ENCODE measurements around the gene TPSAB1.

TPSAB1 gene

GRCh38 chr16:1277151-1277598, 36.7 kb downstream of the TPSAB1 start:
- Histone ChIP-seq H2AK5ac (ENCODE audit: low read length, severe bottlenecking) (no peak overlapping the region), H3K27me3 (ENCODE audit: control insufficient read depth in 1 of 2, insufficient read depth in 1 of 2, low read length in 2 of 2) (peaks cover 28 to 77% of the 10 kb centered on the region in 2 experiments), H3K4me2 (ENCODE audit: low read length, poor library complexity, severe bottlenecking) (no peak overlapping the region), H3K79me1 (replicated peaks; ENCODE audit: low read length, poor library complexity, severe bottlenecking) (no peaks in the 10 kb centered on the region), H3K4me3 (ENCODE audit: insufficient read depth in 1 of 2, low read depth in 1 of 2, low read length in 2 of 2) (no peak overlapping the region), H2AFZ (ENCODE audit: low read depth, low read length) (no peak overlapping the region), H3K36me3 (ENCODE audit: control insufficient read depth in 1 of 2, insufficient read depth in 2 of 2, low read depth in 1 of 2, low read length in 2 of 2) (no peaks in the 10 kb centered on the region), H3K23ac (ENCODE audit: low read length in 2 of 2) (no peak overlapping the region), H3K14ac (ENCODE audit: low read length in 2 of 2) (no peak overlapping the region), H2BK5ac (ENCODE audit: low read depth, low read length, poor library complexity, severe bottlenecking) (no peak overlapping the region), H3K9ac (ENCODE audit: low read length) (no peak overlapping the region), H3K27ac (ENCODE audit: low read length, poor library complexity, severe bottlenecking) (no peak overlapping the region), H2BK15ac (ENCODE audit: low read depth, poor library complexity, severe bottlenecking) (peak overlapping the region; percentile 52), H2BK120ac (ENCODE audit: low read depth, low read length) (no peak overlapping the region), H3K18ac (ENCODE audit: low read depth in 1 of 2, low read length in 2 of 2) (no peak overlapping the region), H3K4me1 (ENCODE audit: control insufficient read depth, insufficient read depth, low read depth, low read length) (peaks cover 17% of the 10 kb centered on the region), H4K8ac (ENCODE audit: low read length) (no peak overlapping the region), H4K91ac (ENCODE audit: low read length) (no peak overlapping the region), H2BK12ac (ENCODE audit: low read length in 2 of 2) (no peak overlapping the region), H3K9me3 (ENCODE audit: control insufficient read depth, low read length) (no peaks in the 10 kb centered on the region), H3K4ac (ENCODE audit: low read depth in 1 of 2, low read length in 2 of 2) (no peak overlapping the region)
- 87% methylated on average over 18 of the region's 19 CpGs for WGBS
- no peak for DNase-seq

- Histone ChIP-seq H3K4me3 (ENCODE audit: insufficient read depth in 1 of 2, low read depth in 1 of 2, low read length in 2 of 2) (no peak overlapping the region), H3K4ac (ENCODE audit: low read depth in 1 of 2, low read length in 2 of 2) (no peak overlapping the region)
Observed at GRCh38 chr16:1277617-1278282, 37.2 kb downstream of the TPSAB1 start.

GRCh38 chr16:1278477-1278876, 38.0 kb downstream of the TPSAB1 start:
- Histone ChIP-seq H2BK15ac (ENCODE audit: low read depth, poor library complexity, severe bottlenecking) (no peak overlapping the region), H2AK5ac (ENCODE audit: low read length, severe bottlenecking) (no peak overlapping the region), H3K4ac (ENCODE audit: low read depth in 1 of 2, low read length in 2 of 2) (no peak overlapping the region), H3K4me3 (ENCODE audit: insufficient read depth in 1 of 2, low read depth in 1 of 2, low read length in 2 of 2) (no peak overlapping the region), H3K79me1 (replicated peaks; ENCODE audit: low read length, poor library complexity, severe bottlenecking) (no peaks in the 10 kb centered on the region), H2AFZ (ENCODE audit: low read depth, low read length) (no peak overlapping the region), H4K8ac (ENCODE audit: low read length) (no peak overlapping the region), H3K27ac (ENCODE audit: low read length, poor library complexity, severe bottlenecking) (no peak overlapping the region), H3K9ac (ENCODE audit: low read length) (no peak overlapping the region), H2BK120ac (ENCODE audit: low read depth, low read length) (no peak overlapping the region), H3K36me3 (ENCODE audit: control insufficient read depth in 1 of 2, insufficient read depth in 2 of 2, low read depth in 1 of 2, low read length in 2 of 2) (no peaks in the 10 kb centered on the region), H3K4me2 (ENCODE audit: low read length, poor library complexity, severe bottlenecking) (no peak overlapping the region), H4K91ac (ENCODE audit: low read length) (no peak overlapping the region), H3K23ac (ENCODE audit: low read length in 2 of 2) (no peak overlapping the region), H3K18ac (ENCODE audit: low read depth in 1 of 2, low read length in 2 of 2) (no peak overlapping the region), H2BK5ac (ENCODE audit: low read depth, low read length, poor library complexity, severe bottlenecking) (no peak overlapping the region), H3K27me3 (ENCODE audit: control insufficient read depth in 1 of 2, insufficient read depth in 1 of 2, low read length in 2 of 2) (peaks cover 33 to 77% of the 10 kb centered on the region in 2 experiments), H2BK12ac (ENCODE audit: low read length in 2 of 2) (no peak overlapping the region), H3K4me1 (ENCODE audit: control insufficient read depth, insufficient read depth, low read depth, low read length) (peaks cover 12% of the 10 kb centered on the region), H3K14ac (ENCODE audit: low read length in 2 of 2) (no peak overlapping the region), H3K9me3 (ENCODE audit: control insufficient read depth, low read length) (no peaks in the 10 kb centered on the region)
- WGBS = 43% methylated on average over 18 of the region's 18 CpGs
- no peak for DNase-seq

More at GRCh38 chr16:1277617-1278282, 37.2 kb downstream of the TPSAB1 start:
- no peak overlapping the region for H3K23ac ChIP-seq (ENCODE audit: low read length in 2 of 2)
- no peak overlapping the region for H3K9ac ChIP-seq (ENCODE audit: low read length)
- no peak overlapping the region for H3K14ac ChIP-seq (ENCODE audit: low read length in 2 of 2)
- H3K79me1 ChIP-seq (replicated peaks; ENCODE audit: low read length, poor library complexity, severe bottlenecking) = no peaks in the 10 kb centered on the region
- no peak overlapping the region for H3K18ac ChIP-seq (ENCODE audit: low read depth in 1 of 2, low read length in 2 of 2)
- 79% methylated on average over 21 of the region's 21 CpGs for WGBS
- H3K4me2 ChIP-seq (ENCODE audit: low read length, poor library complexity, severe bottlenecking) = no peak overlapping the region
- no peak overlapping the region for H4K8ac ChIP-seq (ENCODE audit: low read length)
- H2BK15ac ChIP-seq (ENCODE audit: low read depth, poor library complexity, severe bottlenecking) = no peak overlapping the region
- H2AFZ ChIP-seq (ENCODE audit: low read depth, low read length) = no peak overlapping the region
- no peak overlapping the region for H2BK5ac ChIP-seq (ENCODE audit: low read depth, low read length, poor library complexity, severe bottlenecking)
- H3K36me3 ChIP-seq (ENCODE audit: control insufficient read depth in 1 of 2, insufficient read depth in 2 of 2, low read depth in 1 of 2, low read length in 2 of 2) = no peaks in the 10 kb centered on the region
- no peak overlapping the region for H4K91ac ChIP-seq (ENCODE audit: low read length)
- H3K27me3 ChIP-seq (ENCODE audit: control insufficient read depth in 1 of 2, insufficient read depth in 1 of 2, low read length in 2 of 2) = peaks cover 28 to 76% of the 10 kb centered on the region in 2 experiments
- no peak overlapping the region for H2BK120ac ChIP-seq (ENCODE audit: low read depth, low read length)
- no peak overlapping the region for H2BK12ac ChIP-seq (ENCODE audit: low read length in 2 of 2)
- H2AK5ac ChIP-seq (ENCODE audit: low read length, severe bottlenecking) = no peak overlapping the region
- no peak for DNase-seq
- H3K9me3 ChIP-seq (ENCODE audit: control insufficient read depth, low read length) = no peaks in the 10 kb centered on the region
- no peak overlapping the region for H3K27ac ChIP-seq (ENCODE audit: low read length, poor library complexity, severe bottlenecking)
- peaks cover 12% of the 10 kb centered on the region for H3K4me1 ChIP-seq (ENCODE audit: control insufficient read depth, insufficient read depth, low read depth, low read length)

GRCh38 chr16:1279081-1279944, 38.8 kb downstream of the TPSAB1 start:
- Histone ChIP-seq H3K79me1 (replicated peaks; ENCODE audit: low read length, poor library complexity, severe bottlenecking) (no peaks in the 10 kb centered on the region), H2BK120ac (ENCODE audit: low read depth, low read length) (no peak overlapping the region), H4K8ac (ENCODE audit: low read length) (no peak overlapping the region), H2BK5ac (ENCODE audit: low read depth, low read length, poor library complexity, severe bottlenecking) (no peak overlapping the region), H2BK15ac (ENCODE audit: low read depth, poor library complexity, severe bottlenecking) (no peak overlapping the region), H3K14ac (ENCODE audit: low read length in 2 of 2) (no peak overlapping the region), H3K23ac (ENCODE audit: low read length in 2 of 2) (no peak overlapping the region), H3K4ac (ENCODE audit: low read depth in 1 of 2, low read length in 2 of 2) (no peak overlapping the region), H2AFZ (ENCODE audit: low read depth, low read length) (no peak overlapping the region), H2AK5ac (ENCODE audit: low read length, severe bottlenecking) (no peak overlapping the region), H3K9me3 (ENCODE audit: control insufficient read depth, low read length) (no peaks in the 10 kb centered on the region), H3K4me1 (ENCODE audit: control insufficient read depth, insufficient read depth, low read depth, low read length) (peaks cover 12% of the 10 kb centered on the region), H3K36me3 (ENCODE audit: control insufficient read depth in 1 of 2, insufficient read depth in 2 of 2, low read depth in 1 of 2, low read length in 2 of 2) (no peaks in the 10 kb centered on the region), H4K91ac (ENCODE audit: low read length) (no peak overlapping the region), H3K4me2 (ENCODE audit: low read length, poor library complexity, severe bottlenecking) (no peak overlapping the region), H3K27me3 (ENCODE audit: control insufficient read depth in 1 of 2, insufficient read depth in 1 of 2, low read length in 2 of 2) (peaks cover 41 to 79% of the 10 kb centered on the region in 2 experiments), H3K18ac (ENCODE audit: low read depth in 1 of 2, low read length in 2 of 2) (no peak overlapping the region), H3K9ac (ENCODE audit: low read length) (no peak overlapping the region), H2BK12ac (ENCODE audit: low read length in 2 of 2) (no peak overlapping the region), H3K4me3 (ENCODE audit: insufficient read depth in 1 of 2, low read depth in 1 of 2, low read length in 2 of 2) (no peak overlapping the region), H3K27ac (ENCODE audit: low read length, poor library complexity, severe bottlenecking) (no peak overlapping the region)
- WGBS = 86% methylated on average over 30 of the region's 30 CpGs
- DNase-seq = no peak

Data from mesenchymal stem cell (in vitro differentiated cells and primary cell).